Activated CD4-positive, alpha-beta T cell treated with anti-CD3 and anti-CD28 coated beads, Interleukin-2, amount 50 U/mL, for 48 hours (primary cell): ENCODE results near the gene GPR21.

ENCODE experiments used
- DNase-seq, 2 experiments: peaks; one replicate each; pipeline ENCODE4 v3.0.0-alpha.2; 2020

GPR21 gene

GRCh38 chr9:123033352-123033751 lies at the start of gene GPR21:
Gene GPR21, plus strand, starts transcription at chr9:123033667. Its CDS starts 900 bp downstream, at chr9:123034567.
- DNase-seq, result no peak

GRCh38 chr9:122986010-122986409 lies 47.5 kb upstream of the GPR21 start:
- DNase-seq, result no peak

GRCh38 chr9:122988141-122988540 lies 45.3 kb upstream of the GPR21 start:
- DNase-seq, result no peak

GRCh38 chr9:122988920-122989621 lies 44.4 kb upstream of the GPR21 start:
- no peak for DNase-seq

- DNase-seq, result peak; percentile 22 to 39
Measured at GRCh38 chr9:122991370-122991830, 42.1 kb upstream of the GPR21 start.

- DNase-seq, result no peak
Measured at GRCh38 chr9:122996586-122996985, 36.9 kb upstream of the GPR21 start.

- no peak for DNase-seq
Measured at GRCh38 chr9:122998448-122998847, 35.0 kb upstream of the GPR21 start.

GRCh38 chr9:123000371-123001068 lies 32.9 kb upstream of the GPR21 start:
- DNase-seq, result no peak

- DNase-seq, result no peak
Measured at GRCh38 chr9:123002754-123003153, 30.7 kb upstream of the GPR21 start.

- DNase-seq, result no peak
Measured at GRCh38 chr9:123003466-123003865, 30.0 kb upstream of the GPR21 start.

GRCh38 chr9:123005964-123006363 lies 27.5 kb upstream of the GPR21 start:
- no peak for DNase-seq

- no peak for DNase-seq
Measured at GRCh38 chr9:123007269-123007668, 26.2 kb upstream of the GPR21 start.

- DNase-seq, result no peak
Measured at GRCh38 chr9:123008909-123009308, 24.6 kb upstream of the GPR21 start.

- no peak for DNase-seq
Measured at GRCh38 chr9:123011380-123011779, 22.1 kb upstream of the GPR21 start.

- DNase-seq, result no peak
Measured at GRCh38 chr9:123011878-123012528, 21.5 kb upstream of the GPR21 start.

GRCh38 chr9:123016631-123017030 lies 16.8 kb upstream of the GPR21 start:
- no peak for DNase-seq

- DNase-seq, result no peak
Measured at GRCh38 chr9:123020796-123021195, 12.7 kb upstream of the GPR21 start.

GRCh38 chr9:123026425-123026824 lies 7.0 kb upstream of the GPR21 start:
- no peak for DNase-seq

GRCh38 chr9:123027517-123027916 lies 6.0 kb upstream of the GPR21 start:
- no peak for DNase-seq

- no peak for DNase-seq
Measured at GRCh38 chr9:123028136-123028535, 5.3 kb upstream of the GPR21 start.

- DNase-seq, result no peak
Measured at GRCh38 chr9:123028973-123029372, 4.5 kb upstream of the GPR21 start.

GRCh38 chr9:123031963-123032362 lies 1.5 kb upstream of the GPR21 start:
- no peak for DNase-seq

- no peak for DNase-seq
Measured at GRCh38 chr9:123033864-123034601, 566 bp downstream of the GPR21 start.
